HepG2 (cell line): Measurements from ENCODE around the gene CD300LF. TPM values are rescaled to one million over a fixed set of nuclear protein-coding genes. Genes with fewer than 3 reads are reported as not detected.

Experiments
- ATAC-seq: fragments of 200-7000 bp; cut with Tn5 transposase; 3 replicates; pipeline ENCODE4 v1.9.1; 2020; ENCODE audit warnings: mild to moderate bottlenecking, moderate library complexity
- BruUV-seq: library from RNA; stranded (reverse); fragments of 400-500 nt; replicated peaks from 2 replicates; lab custom pipeline; 2021; lab: Mats Ljungman, UMichigan
- CTCF ChIA-PET: fragments of 300-600 bp; formaldehyde crosslinking; extraction: SDS; loops from one replicate; lab custom pipeline; 2021; ENCODE audit warnings: low total read pairs, inconsistent platforms, low intra/inter-chr PET ratio; lab: Yijun Ruan, JAX
- POLR2A ChIA-PET: fragments of 350-600 bp; sonication (Branson Sonifier 250); formaldehyde crosslinking; loops from one replicate; lab custom pipeline; 2020; ENCODE audit warnings: antibody characterized with exemption, inconsistent platforms; lab: Yijun Ruan, JAX
- DNase-seq: peaks from one replicate; pipeline ENCODE4 v3.0.0-alpha.2; 2015; ENCODE audit warnings: low spot score
- FAIRE-seq: peaks from 3 replicates; lab custom pipeline; 2011; peaks lifted over from hg19 to GRCh38; lab: Jason Lieb, UNC
- H2AFZ ChIP-seq: one replicate; pipeline ENCODE4 v1.6.1; 2011; ENCODE audit warnings: low read length, inconsistent platforms
- H3K27ac ChIP-seq: fragments of 300-600 bp; 3 replicates; pipeline ENCODE4 v1.8.0; 2011; ENCODE audit warnings: mixed run types, mild to moderate bottlenecking, mixed read lengths, low read length, inconsistent platforms; ENCODE audit not compliant: insufficient read depth; ENCODE audit errors: extremely low read length
- H3K27me3 ChIP-seq, 2 experiments: fragments of 200-600 bp in 1 of 2; 2 replicates in 1 of 2; 3 replicates in 1 of 2; pipeline versions ENCODE4 v1.6.0 to v1.8.0; 2011; ENCODE audit warnings: low read length in 2 of 2, mild to moderate bottlenecking in 2 of 2, moderate library complexity in 2 of 2, inconsistent platforms in 1 of 2; ENCODE audit not compliant: insufficient read depth in 2 of 2, control insufficient read depth in 1 of 2
- H3K36me3 ChIP-seq, 2 experiments: fragments of 200-600 bp in 1 of 2; replicated peaks in 1 of 2; 2 replicates in 1 of 2; 3 replicates in 1 of 2; pipeline versions ENCODE4 v1.5.1 to v1.8.0; 2011; ENCODE audit warnings: low read length in 2 of 2, inconsistent platforms in 1 of 2; ENCODE audit not compliant: insufficient read depth in 2 of 2, control insufficient read depth in 1 of 2
- H3K4me1 ChIP-seq: 2 replicates; pipeline ENCODE4 v1.5.1; 2012; ENCODE audit warnings: low read length, inconsistent platforms; ENCODE audit not compliant: insufficient read depth
- H3K4me2 ChIP-seq: 2 replicates; pipeline ENCODE4 v1.6.0; 2011; ENCODE audit warnings: low read depth, low read length, inconsistent platforms
- H3K4me3 ChIP-seq, 3 experiments: fragments of 200-600 bp in 1 of 3; sonication (generic), shearing (Covaris generic) in 1 of 3; replicated peaks in 1 of 3; 2 replicates each; pipeline ENCODE4 v1.5.1; 2011 to 2016; ENCODE audit warnings: low read length in 3 of 3, inconsistent platforms in 2 of 3, low read depth in 2 of 3, mild to moderate bottlenecking in 2 of 3, control low read depth in 1 of 3, mixed read lengths in 1 of 3; ENCODE audit not compliant: insufficient read depth in 1 of 3
- H3K79me2 ChIP-seq: one replicate; pipeline ENCODE4 v1.6.1; 2011; ENCODE audit warnings: low read length, inconsistent platforms; ENCODE audit not compliant: insufficient read depth
- H3K9ac ChIP-seq: 2 replicates; pipeline ENCODE4 v1.6.0; 2011; ENCODE audit warnings: mild to moderate bottlenecking, low read depth, low read length, inconsistent platforms; ENCODE audit not compliant: insufficient read depth
- H3K9me3 ChIP-seq: 2 replicates; pipeline ENCODE4 v1.5.1; 2012; ENCODE audit warnings: mild to moderate bottlenecking, low read length
- H4K20me1 ChIP-seq: 2 replicates; pipeline ENCODE4 v1.6.0; 2011; ENCODE audit warnings: inconsistent platforms, mild to moderate bottlenecking, low read length, moderate library complexity; ENCODE audit not compliant: insufficient read depth
- AFF4 ChIP-seq: sonication (generic); formaldehyde crosslinking; IDR thresholded peaks from 2 replicates; pipeline ENCODE4 v1.4.0; 2020; ENCODE audit warnings: missing genetic modification reagents
- ARID3A ChIP-seq: IDR thresholded peaks from 2 replicates; pipeline ENCODE4 v1.6.1; 2012; ENCODE audit warnings: low read depth, low read length, improper control_type of control experiment
- HOMEZ ChIP-seq: IDR thresholded peaks from 2 replicates; pipeline ENCODE4 v1.6.1; 2016; ENCODE audit warnings: low read depth
- HOXD1 ChIP-seq: sonication (generic); formaldehyde crosslinking; IDR thresholded peaks from 2 replicates; pipeline ENCODE4 v1.5.0; 2020; ENCODE audit warnings: missing genetic modification reagents
- JUN ChIP-seq: sonication (generic); formaldehyde crosslinking; IDR thresholded peaks from 2 replicates; pipeline ENCODE4 v1.4.0; 2020; ENCODE audit warnings: mild to moderate bottlenecking, missing genetic modification reagents
- MBNL3 ChIP-seq: fragments of 250-450 bp; sonication (Bioruptor Pico); conservative IDR thresholded peaks from 2 replicates; pipeline ENCODE4 v1.8.0; 2022; ENCODE audit warnings: mild to moderate bottlenecking, inconsistent platforms
- NCOA1 ChIP-seq: sonication (generic); formaldehyde crosslinking; IDR thresholded peaks from 2 replicates; pipeline ENCODE4 v1.9.0; 2021; ENCODE audit warnings: missing genetic modification reagents
- POGZ ChIP-seq: sonication (generic); formaldehyde crosslinking; IDR thresholded peaks from 2 replicates; pipeline ENCODE4 v1.4.0; 2020; ENCODE audit warnings: mild to moderate bottlenecking, missing genetic modification reagents
- TP53 ChIP-seq: sonication (generic); formaldehyde crosslinking; conservative IDR thresholded peaks from 2 replicates; pipeline ENCODE4 v1.4.0; 2020; ENCODE audit warnings: missing genetic modification reagents
- ZNF451 ChIP-seq: sonication (generic); formaldehyde crosslinking; IDR thresholded peaks from 2 replicates; pipeline ENCODE4 v1.5.0; 2020; ENCODE audit warnings: mild to moderate bottlenecking, missing genetic modification reagents
- ZNF597 ChIP-seq: sonication (generic); formaldehyde crosslinking; IDR thresholded peaks from 2 replicates; pipeline ENCODE4 v1.5.0; 2020; ENCODE audit warnings: missing genetic modification reagents
- ZSCAN9 ChIP-seq: IDR thresholded peaks from 2 replicates; pipeline ENCODE4 v1.6.1; 2016; ENCODE audit warnings: borderline replicate concordance
- ZZZ3 ChIP-seq: sonication (generic); formaldehyde crosslinking; IDR thresholded peaks from 2 replicates; pipeline ENCODE4 v1.4.0; 2020; ENCODE audit warnings: missing genetic modification reagents, mild to moderate bottlenecking, borderline replicate concordance
- WGBS: methylation state at CpG from one replicate; pipeline ENCODE4 v1.1.6; 2017; ENCODE audit warnings: low lambda C conversion rate; 5-methylcytosine and 5-hydroxymethylcytosine counted together
- in situ Hi-C: cut with HindIII; loops from 2 replicates; pipeline ENCODE4 v1.10.0; 2017; ENCODE audit warnings: low pct_unique_long_range_greater_than_20kb; ENCODE audit not compliant: extremely low pct_ligation_motif_present
- intact Hi-C: fragments of 100-400 bp; cut with micrococcal nuclease; formaldehyde crosslinking; loops from one replicate; pipeline ENCODE4 v1.10.0; 2022; ENCODE audit not compliant: unreplicated experiment
- polyA plus RNA-seq, 8 experiments: library from polyadenylated mRNA; depleted of rRNA in 3 of 8; stranded (reverse) in 7 of 8; unstranded in 1 of 8; fragments of >200 nt; fragmentation: Illumina TruSeq in 4 of 8; extraction: Trizol in 4 of 8; gene quantifications; 2 replicates each; pipeline versions ENCODE4 v1.2.1 to v1.2.3, GENCODE V29; 2011 to 2016; ENCODE audit warnings: low read depth in 4 of 8, missing spikeins in 1 of 8, mixed read lengths in 1 of 8; ENCODE audit not compliant: insufficient read depth in 1 of 8
- total RNA-seq, 5 experiments: library from RNA; depleted of rRNA; stranded (reverse); fragments of >200 nt; fragmentation: Illumina TruSeq; extraction: Trizol; gene quantifications; 2 replicates each; pipeline ENCODE4 v1.2.3, GENCODE V29; 2016; ENCODE audit warnings: low read depth in 1 of 5

Gene CD300LF
- total and polyA plus RNA-seq, 2 of the 13 experiments (the other 11 are each of a cell fraction or from before 2014, with no cell fraction given), result not detected

GRCh38 chr17:74731347-74731605 lies 18.6 kb upstream of the CD300LF start:
- POLR2A ChIA-PET, result no interaction called here
- DNase-seq, result no peak

More at GRCh38 chr17:74731347-74731605, 18.6 kb upstream of the CD300LF start:
- ATAC-seq, result no peak
- 18% methylated on average over 4 of the region's 4 CpGs for WGBS
- H2AFZ ChIP-seq, result no peak overlapping the region
- peaks cover 9% of the 10 kb centered on the region; the same call in 1 of the 2 replicates for H3K9me3 ChIP-seq
- no peaks in the 10 kb centered on the region for H3K36me3 ChIP-seq
- CTCF ChIA-PET, result no interaction called here
- no TSS peak for BruUV-seq
- TF ChIP-seq AFF4 (no peak), POGZ (CRISPR knock-in tag) (no peak), TP53 (CRISPR knock-in tag) (no peak), ZZZ3 (CRISPR knock-in tag) (no peak), HOXD1 (no peak), ARID3A (no peak), ZNF451 (CRISPR knock-in tag) (no peak), HOMEZ (no peak), JUN (CRISPR knock-in tag) (no peak), MBNL3 (no peak), NCOA1 (no peak), ZSCAN9 (CRISPR knock-in tag) (no peak), ZNF597 (no peak)
- TF ChIP-seq, all 625 proteins: peak for 0
- Histone ChIP-seq H3K27ac (no peak overlapping the region), H3K4me3 (no peak overlapping the region), H3K4me1 (peaks cover 12% of the 10 kb centered on the region), H4K20me1 (no peaks in the 10 kb centered on the region), H3K4me2 (no peak overlapping the region), H3K79me2 (no peaks in the 10 kb centered on the region), H3K9ac (no peak overlapping the region), H3K27me3 (peaks cover 5 to 42% of the 10 kb centered on the region in 2 experiments; a peak in 4 of 5 replicates)
- in situ Hi-C loops, result no loop called here
- intact Hi-C loops, result no loop called here
- FAIRE-seq, result no peak
